IPS-18c (cell line): Measurements from ENCODE around the gene MMP24.
"Not testable (repeated sequence)": the region's sequence is repeated elsewhere in the genome, so short reads cannot be mapped to it uniquely, and the experiment has no call there.

Experiments used
- H3K4me3 ChIP-seq: 2 replicates; pipeline ENCODE4 v1.7.0; 2013; ENCODE audit warnings: low read depth, mild to moderate bottlenecking, low read length, moderate library complexity; ENCODE audit not compliant: insufficient read depth
- H3K9me3 ChIP-seq: one replicate; pipeline ENCODE4 v1.6.1; 2013; ENCODE audit warnings: mild to moderate bottlenecking, low read length, moderate library complexity; ENCODE audit not compliant: control insufficient read depth, insufficient read depth

The MMP24 gene

GRCh38 chr20:35243986-35244385 lies 17.5 kb downstream of the MMP24 start:
- Histone ChIP-seq H3K4me3 (no peak overlapping the region), H3K9me3 (no peaks in the 10 kb centered on the region)

- no peak overlapping the region for H3K4me3 ChIP-seq
- H3K9me3 ChIP-seq = no peaks in the 10 kb centered on the region
Measured at GRCh38 chr20:35246723-35247122, 20.2 kb downstream of the MMP24 start.

GRCh38 chr20:35248641-35249475 lies 22.4 kb downstream of the MMP24 start:
- Histone ChIP-seq H3K9me3 (no peaks in the 10 kb centered on the region), H3K4me3 (no peak overlapping the region)

- H3K4me3 ChIP-seq = no peak overlapping the region
- no peaks in the 10 kb centered on the region for H3K9me3 ChIP-seq
Measured at GRCh38 chr20:35251613-35251940, 25.1 kb downstream of the MMP24 start.

- H3K4me3 ChIP-seq = no peak overlapping the region
- H3K9me3 ChIP-seq = no peaks in the 10 kb centered on the region
Measured at GRCh38 chr20:35252037-35252461, 25.6 kb downstream of the MMP24 start.

GRCh38 chr20:35252598-35252997 lies 26.1 kb downstream of the MMP24 start:
- H3K9me3 ChIP-seq, H3K4me3 ChIP-seq: not testable (repeated sequence)

GRCh38 chr20:35253010-35253409 lies 26.5 kb downstream of the MMP24 start:
- Histone ChIP-seq H3K4me3 (no peak overlapping the region), H3K9me3 (no peaks in the 10 kb centered on the region)

GRCh38 chr20:35254448-35254999 lies 28.0 kb downstream of the MMP24 start:
- H3K4me3 ChIP-seq = no peak overlapping the region
- no peaks in the 10 kb centered on the region for H3K9me3 ChIP-seq

GRCh38 chr20:35257175-35257909 lies 30.9 kb downstream of the MMP24 start:
- H3K9me3 ChIP-seq = no peaks in the 10 kb centered on the region

GRCh38 chr20:35260426-35260825 lies 33.9 kb downstream of the MMP24 start:
- Histone ChIP-seq H3K9me3 (no peaks in the 10 kb centered on the region), H3K4me3 (no peak overlapping the region)

More at GRCh38 chr20:35257175-35257909, 30.9 kb downstream of the MMP24 start:
- H3K4me3 ChIP-seq = no peak overlapping the region

GRCh38 chr20:35262321-35262720 lies 35.8 kb downstream of the MMP24 start:
- H3K9me3 ChIP-seq, H3K4me3 ChIP-seq: not testable (repeated sequence)

- not testable (repeated sequence) for H3K4me3 ChIP-seq, H3K9me3 ChIP-seq
Measured at GRCh38 chr20:35262731-35263531, 36.4 kb downstream of the MMP24 start.

- Histone ChIP-seq H3K4me3 (no peak overlapping the region; the same call in 1 of the 2 replicates), H3K9me3 (no peaks in the 10 kb centered on the region)
Measured at GRCh38 chr20:35263532-35264341, 37.2 kb downstream of the MMP24 start.

- Histone ChIP-seq H3K9me3 (no peaks in the 10 kb centered on the region), H3K4me3 (no peak overlapping the region)
Measured at GRCh38 chr20:35264755-35265154, 38.3 kb downstream of the MMP24 start.

- Histone ChIP-seq H3K4me3 (no peak overlapping the region), H3K9me3 (no peaks in the 10 kb centered on the region)
Measured at GRCh38 chr20:35267092-35267491, 40.6 kb downstream of the MMP24 start.

- Histone ChIP-seq H3K9me3 (no peaks in the 10 kb centered on the region), H3K4me3 (no peak overlapping the region)
Measured at GRCh38 chr20:35269055-35269781, 42.7 kb downstream of the MMP24 start.
